HG02610 (cell line): Measurements from ENCODE around the gene FOXO4.
A peak's percentile ranks its signal among the peaks of the same experiment; 100 is the strongest.

Experiments used
- ATAC-seq: cut with Tn5 transposase; IDR thresholded peaks from one replicate; pipeline ENCODE4 v1.9.1; 2021; ENCODE audit warnings: mild to moderate bottlenecking, moderate library complexity; ENCODE audit not compliant: unreplicated experiment

FOXO4 gene

GRCh38 chrX:71098951-71099506, 3.4 kb downstream of the FOXO4 start:
- no peak for ATAC-seq

DNA sequence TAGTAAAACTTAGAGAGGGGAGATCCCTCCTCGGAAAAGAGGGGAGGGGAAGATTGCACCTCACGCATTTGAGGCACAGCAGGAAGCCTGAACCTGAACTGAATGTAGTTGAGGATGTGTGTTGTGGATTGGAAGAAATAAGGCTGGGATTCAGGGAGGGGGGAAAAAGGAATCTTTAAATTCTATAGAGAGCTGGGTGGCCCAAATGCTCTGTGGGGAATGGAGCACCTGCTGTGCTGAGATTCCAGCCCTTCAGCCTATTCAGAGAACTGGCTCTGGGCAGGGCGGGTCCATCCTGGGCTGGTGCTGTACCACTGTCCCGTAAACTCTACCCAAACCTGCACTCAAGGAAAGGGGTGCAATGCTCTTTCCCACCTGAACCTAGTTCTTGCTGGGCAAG, 4.1 kb downstream of the FOXO4 start:
- ATAC-seq, result no peak

- no peak for ATAC-seq
These were observed 5.2 kb downstream of the FOXO4 start for GRCh38 chrX:71100581-71101505.

DNA sequence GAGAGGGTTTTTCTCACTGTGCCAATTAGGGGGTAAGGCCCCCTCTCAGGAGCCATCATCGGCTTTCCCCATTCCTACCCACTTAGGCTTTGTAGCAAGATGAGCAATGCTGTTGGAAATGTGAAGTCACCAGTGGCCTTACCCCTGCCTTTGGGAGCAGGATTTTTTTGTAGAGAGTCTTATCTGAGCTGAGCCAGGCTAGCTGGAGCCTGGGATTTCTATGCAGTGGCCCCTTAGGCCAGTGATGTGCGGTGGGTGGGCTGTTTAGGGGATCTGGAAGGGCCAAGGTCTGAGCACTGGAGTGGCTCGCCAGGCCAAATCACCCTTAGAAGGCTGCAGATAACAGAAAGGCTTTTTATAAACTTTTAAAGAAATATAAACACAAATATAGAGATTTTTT, 6.6 kb downstream of the FOXO4 start:
- no peak for ATAC-seq

- ATAC-seq, result peak; percentile 61
These were observed 7.7 kb downstream of the FOXO4 start for GRCh38 chrX:71103110-71103983.

- ATAC-seq, result no peak
These were observed 10.0 kb downstream of the FOXO4 start for GRCh38 chrX:71105628-71106027.

DNA sequence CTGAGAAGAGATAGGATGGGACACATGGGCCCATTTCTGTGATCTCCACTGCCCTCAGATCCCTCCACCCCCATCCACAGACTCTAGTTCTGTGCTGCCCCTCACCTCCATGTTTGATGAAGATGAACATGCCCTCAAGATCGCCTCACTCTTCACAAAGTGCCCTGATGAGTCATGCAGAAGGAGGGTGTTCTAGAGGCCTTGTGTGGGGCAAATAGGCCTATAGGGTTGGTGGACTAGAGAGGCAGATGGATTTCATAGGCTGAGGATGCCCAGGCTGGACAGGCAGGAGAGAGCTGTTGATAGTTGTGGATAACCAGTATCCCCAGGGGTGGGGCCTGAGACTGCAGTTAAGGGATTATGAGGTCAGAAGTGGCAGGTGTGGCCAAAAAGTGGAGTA, 10.8 kb downstream of the FOXO4 start, which contains the start of gene CXorf65:
Gene CXorf65, minus strand, starts transcription at position 314 of the 400 bp plus-strand sequence. Its CDS starts 184 bp downstream, at position 130.
- ATAC-seq, result no peak

DNA sequence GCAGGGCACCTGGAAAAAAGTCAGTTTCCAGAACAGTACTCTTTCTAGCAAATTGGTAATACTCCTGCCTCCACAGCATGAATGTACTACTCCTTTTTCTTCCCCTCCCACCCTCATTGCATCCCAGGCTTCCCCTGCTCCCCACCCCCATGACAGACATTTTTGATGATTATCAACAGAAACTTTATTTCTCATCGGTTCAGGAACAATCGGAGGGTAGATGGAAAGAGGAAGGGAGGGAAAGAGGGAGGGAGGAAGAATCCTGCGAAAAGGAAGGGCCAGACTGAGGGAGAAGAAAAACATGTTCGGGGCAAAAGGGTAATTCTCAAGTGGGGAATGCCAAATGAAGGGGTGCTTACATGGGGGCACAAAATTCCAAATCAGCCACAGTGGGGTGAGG, 11.6 kb downstream of the FOXO4 start:
- ATAC-seq, result no peak

- ATAC-seq, result no peak
These were observed 12.2 kb downstream of the FOXO4 start for GRCh38 chrX:71107762-71108360.

- ATAC-seq, result no peak
These were observed 13.4 kb downstream of the FOXO4 start for GRCh38 chrX:71109051-71109450.

DNA sequence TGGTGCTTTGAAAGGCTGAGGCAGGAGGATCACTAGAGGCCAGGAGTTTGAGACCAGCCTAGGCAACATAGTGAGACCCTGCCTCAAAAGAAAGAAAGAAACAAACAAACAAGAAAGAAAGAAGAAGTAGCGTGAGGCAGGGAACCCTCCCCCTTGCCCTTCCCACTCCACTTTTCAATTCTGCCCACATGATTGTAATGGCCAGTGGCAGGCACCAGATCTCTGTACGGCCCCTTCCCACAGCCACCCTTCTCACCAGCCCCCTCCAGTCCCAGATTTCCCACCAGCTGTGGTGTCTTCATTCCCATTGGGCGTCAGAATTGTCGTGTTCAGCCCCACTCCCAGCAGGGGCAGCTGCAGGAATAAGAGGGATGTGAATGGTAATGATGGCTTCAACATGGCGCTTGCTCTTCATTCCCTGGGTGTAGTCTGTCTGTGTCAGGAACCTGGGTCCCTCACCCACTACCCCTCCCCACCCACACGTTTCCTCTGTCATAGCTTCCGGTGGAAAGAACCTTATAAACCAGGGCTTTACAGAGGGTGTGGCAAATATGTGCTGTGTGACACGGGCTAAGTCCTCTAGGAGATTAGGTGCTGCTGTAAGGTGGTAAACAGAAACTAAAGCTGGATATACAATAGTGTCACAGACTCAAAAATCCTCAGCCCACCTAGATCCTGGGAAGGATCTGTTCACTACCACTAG, 15.6 kb downstream of the FOXO4 start, which contains the start of gene IL2RG:
Gene IL2RG, minus strand, starts transcription at position 437 of the 703 bp plus-strand sequence. Its CDS starts 38 bp downstream, at position 399.
- ATAC-seq, result peak; percentile 95

DNA sequence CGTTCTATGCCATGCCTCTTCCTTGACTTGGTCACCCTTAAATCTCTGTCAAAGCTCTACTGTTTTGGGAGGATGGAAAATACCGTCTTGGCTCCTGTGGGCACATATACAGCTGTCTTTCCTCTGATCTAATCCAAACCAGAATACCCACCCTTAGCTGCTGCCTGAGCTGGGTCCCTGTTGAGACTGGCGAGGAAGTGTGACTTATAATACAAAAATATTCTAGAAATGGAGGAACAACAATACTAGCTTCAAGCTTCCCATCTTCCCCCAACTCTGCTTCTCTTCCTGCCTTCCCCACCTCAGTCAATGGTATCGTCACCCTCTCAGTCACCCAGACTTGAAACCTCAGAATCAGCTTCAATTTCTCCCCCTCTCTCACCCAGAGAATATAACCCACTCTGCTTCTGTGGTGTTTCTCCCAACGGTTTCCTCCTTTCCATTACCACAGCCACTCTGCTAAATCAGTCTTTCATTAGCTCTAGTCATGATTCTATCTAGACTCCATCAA, 16.3 kb downstream of the FOXO4 start:
- peak; percentile 28 for ATAC-seq

DNA sequence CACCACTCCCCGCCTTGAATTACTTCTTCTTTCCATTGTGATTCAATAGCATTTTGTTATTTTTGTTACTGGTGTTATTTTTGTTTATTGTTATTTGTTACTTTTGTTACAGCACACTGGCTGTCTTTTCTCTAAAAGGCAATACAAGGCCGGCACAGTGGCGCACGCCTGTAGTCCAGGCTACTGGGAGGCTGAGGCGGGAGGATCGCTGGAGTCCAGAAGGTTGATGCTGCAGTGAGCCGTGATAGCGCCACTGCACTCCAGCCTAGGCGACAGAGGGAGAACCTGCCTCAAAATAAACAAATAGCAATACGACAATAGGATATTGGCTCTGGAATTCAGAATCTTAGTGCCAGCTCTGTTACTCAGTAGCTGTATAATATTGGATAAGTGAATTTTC, 21.7 kb downstream of the FOXO4 start:
- ATAC-seq, result no peak

DNA sequence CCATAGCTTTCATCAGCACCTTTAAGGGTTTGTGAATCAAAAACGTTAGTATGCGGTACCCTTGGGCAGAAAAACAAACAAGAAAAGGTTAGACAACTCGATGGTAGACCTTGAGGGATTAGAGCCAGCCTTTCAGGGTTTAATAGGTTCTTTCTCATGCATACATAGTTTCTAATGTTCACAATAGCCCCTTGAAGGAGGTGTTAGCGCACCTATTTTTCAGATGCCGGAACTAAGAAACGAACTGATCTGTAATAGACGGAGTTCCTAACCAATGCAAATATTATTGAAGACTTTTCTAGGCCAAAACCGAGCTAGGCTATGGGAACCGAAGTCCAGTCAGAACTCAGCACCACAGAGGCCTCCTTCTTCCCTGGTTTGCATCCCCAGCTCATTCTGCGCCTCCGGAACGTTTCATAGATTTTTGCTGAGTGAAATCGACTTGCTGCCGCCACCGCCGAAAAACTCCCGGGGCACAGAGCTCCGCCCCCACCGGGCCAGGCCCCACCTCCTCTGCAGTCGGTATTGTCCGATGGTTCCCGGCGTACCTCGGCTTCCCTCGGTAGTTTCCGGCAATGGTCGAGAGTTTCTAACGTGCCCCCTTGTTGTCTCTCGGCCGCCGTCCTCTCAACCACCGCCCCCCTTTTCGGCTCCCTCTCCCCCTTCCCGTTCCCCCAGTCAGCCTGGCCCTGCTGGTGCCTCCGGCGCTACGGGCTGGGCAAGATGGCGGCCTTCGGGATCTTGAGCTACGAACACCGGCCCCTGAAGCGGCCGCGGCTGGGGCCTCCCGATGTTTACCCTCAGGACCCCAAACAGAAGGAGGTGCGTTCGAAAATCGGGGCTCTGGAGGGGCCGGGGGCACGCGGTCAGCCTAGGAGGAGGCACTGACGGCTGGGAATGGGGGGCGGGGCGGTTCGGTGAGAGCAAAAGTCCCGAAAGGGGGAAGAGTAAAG, 22.7 kb downstream of the FOXO4 start, which contains the start of gene MED12:
Gene MED12, plus strand, starts transcription at position 565 of the 953 bp plus-strand sequence. Its CDS starts 159 bp downstream, at position 724.
- ATAC-seq, result peak; percentile 97

- no peak for ATAC-seq
These were observed 23.4 kb downstream of the FOXO4 start for GRCh38 chrX:71118985-71119535.

- ATAC-seq, result no peak
These were observed 32.6 kb downstream of the FOXO4 start for GRCh38 chrX:71128166-71128833.

DNA sequence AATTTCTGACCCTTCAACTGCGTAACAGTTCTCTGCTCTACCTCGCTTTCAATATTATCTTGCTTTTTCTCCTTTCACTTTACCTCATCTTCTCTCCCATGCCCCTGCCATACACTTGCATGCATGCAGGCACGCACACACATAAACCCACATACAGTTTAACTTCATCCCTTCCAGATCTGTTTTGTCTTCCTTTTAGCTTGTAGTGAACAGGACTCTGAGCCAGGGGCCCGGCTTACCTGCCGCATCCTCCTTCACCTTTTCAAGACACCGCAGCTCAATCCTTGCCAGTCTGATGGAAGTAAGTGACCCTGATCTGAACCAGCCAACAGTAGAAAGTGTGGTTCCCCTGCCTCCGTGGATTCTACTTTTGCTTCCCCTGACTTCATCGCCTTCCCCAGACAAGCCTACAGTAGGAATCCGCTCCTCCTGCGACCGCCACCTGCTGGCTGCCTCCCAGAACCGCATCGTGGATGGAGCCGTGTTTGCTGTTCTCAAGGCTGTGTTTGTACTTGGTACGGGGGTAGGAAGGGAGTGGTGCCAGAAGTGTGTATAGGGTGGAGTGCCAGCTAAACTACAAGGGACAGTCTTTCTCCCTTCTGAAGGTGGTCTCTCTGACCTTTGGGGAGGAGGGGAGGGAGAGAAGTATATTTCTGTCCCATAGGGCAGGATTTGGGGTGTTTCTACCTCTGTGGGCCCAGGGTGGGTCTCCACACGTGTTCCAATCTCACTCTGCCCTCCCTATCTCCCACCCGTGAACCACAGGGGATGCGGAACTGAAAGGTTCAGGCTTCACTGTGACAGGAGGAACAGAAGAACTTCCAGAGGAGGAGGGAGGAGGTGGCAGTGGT, 33.5 kb downstream of the FOXO4 start:
- no peak for ATAC-seq
